Measurements from ENCODE around the gene POLD4.

The POLD4 gene

GRCh38 chr11:67314218-67314617 lies 39.1 kb downstream of the POLD4 start:
- no peak for DNase-seq

- no peak for DNase-seq
These were observed 40.0 kb downstream of the POLD4 start for GRCh38 chr11:67313125-67313890.

GRCh38 chr11:67312187-67313021 lies 40.9 kb downstream of the POLD4 start:
- no peak for DNase-seq

GRCh38 chr11:67311556-67312082 lies 41.7 kb downstream of the POLD4 start:
- DNase-seq, result no peak

GRCh38 chr11:67311051-67311555 lies 42.2 kb downstream of the POLD4 start:
- no peak for DNase-seq

GRCh38 chr11:67310246-67311050 lies 42.9 kb downstream of the POLD4 start:
- no peak for DNase-seq

GRCh38 chr11:67309661-67310061 lies 43.7 kb downstream of the POLD4 start:
- DNase-seq, result no peak

GRCh38 chr11:67309166-67309565 lies 44.2 kb downstream of the POLD4 start:
- DNase-seq, result no peak

GRCh38 chr11:67308031-67308866 lies 45.1 kb downstream of the POLD4 start:
- no peak for DNase-seq

- DNase-seq, result no peak
These were observed 45.8 kb downstream of the POLD4 start for GRCh38 chr11:67307545-67308001.

- no peak for DNase-seq
These were observed 46.4 kb downstream of the POLD4 start for GRCh38 chr11:67306769-67307544.

- no peak for DNase-seq
These were observed 48.7 kb downstream of the POLD4 start for GRCh38 chr11:67304511-67305113.

GRCh38 chr11:67303835-67304411 lies 49.4 kb downstream of the POLD4 start:
- DNase-seq, result no peak

GRCh38 chr11:67303132-67303834 lies 50.1 kb downstream of the POLD4 start, which contains the start of gene SSH3:
Gene SSH3, plus strand, starts transcription at chr11:67303530. Its CDS starts 96 bp downstream, at chr11:67303626.
- DNase-seq, result no peak

- DNase-seq, result no peak
These were observed 50.7 kb downstream of the POLD4 start for GRCh38 chr11:67302571-67303131.

GRCh38 chr11:67301951-67302516 lies 51.3 kb downstream of the POLD4 start:
- DNase-seq, result no peak

- no peak for DNase-seq
These were observed 51.9 kb downstream of the POLD4 start for GRCh38 chr11:67301313-67301921.

Measured in NCI-H1092 (cell line).